ENCODE results near the gene RNF224. TPM values are rescaled to one million over a fixed set of nuclear protein-coding genes. Genes with fewer than 3 reads are reported as not detected.

RNF224 gene
- total and polyA plus RNA-seq, 12 donors: 0.14 TPM; not detected in 11

GRCh38 chr9:137198902-137199283 lies 28.4 kb upstream of the RNF224 start:
- no peaks in the 10 kb centered on the region for H3K27me3 ChIP-seq
- peaks cover 46 to 90% (median 72%) of the 10 kb centered on the region in 9 donors for H3K4me1 ChIP-seq
- ATAC-seq (no peak), DNase-seq (no peak)
- intact Hi-C loops (cut with DNase I): loop anchor here in 1 of 10 donors (5.0 kb wide), 1 partner anchor 533 kb away; no protein-coding TSS in a partner anchor
- no peaks in the 10 kb centered on the region for H3K9me3 ChIP-seq
- no peak for TF ChIP-seq CTCF (IDR thresholded peaks at IDR 0.05)
- H3K27ac ChIP-seq: peak overlapping the region in 7 of 10 donors; percentile 1 to 69 (median 44)
- H3K36me3 ChIP-seq: no peaks in the 10 kb centered on the region
- peak overlapping the region in 9 of 10 donors; percentile 44 to 84 (median 71) for H3K4me3 ChIP-seq
- 57 to 59% methylated on average over 11 of the region's 11 CpGs for WGBS, 2 donors

- WGBS, 2 donors: 5% methylated on average over 37 to 51 of the region's 51 CpGs
- Histone ChIP-seq H3K27me3 (no peaks in the 10 kb centered on the region), H3K36me3 (no peaks in the 10 kb centered on the region), H3K9me3 (no peaks in the 10 kb centered on the region), H3K4me1 (peaks cover 53 to 90% (median 79%) of the 10 kb centered on the region in 9 donors), H3K4me3 (peak overlapping the region; percentile 32 to 84 (median 62)), H3K27ac (peak overlapping the region in 7 of 10 donors; percentile 1 to 69 (median 44))
- TF ChIP-seq CTCF (IDR thresholded peaks at IDR 0.05): no peak
- no peak for ATAC-seq
- intact Hi-C loops (cut with DNase I): loop anchor here in 1 of 10 donors (2.0 to 5.0 kb wide), 2 partner anchors 23 to 533 kb away; partner anchors contain the start of gene RNF208
- DNase-seq: no peak
These were observed 27.7 kb upstream of the RNF224 start for GRCh38 chr9:137199411-137200121.

- TF ChIP-seq CTCF (IDR thresholded peaks at IDR 0.05): no peak
- intact Hi-C loops (cut with DNase I): loop anchor here in 1 of 10 donors (2.0 kb wide), 1 partner anchor 22 kb away; the partner anchor contains the start of gene RNF208
- no peaks in the 10 kb centered on the region for H3K36me3 ChIP-seq
- ATAC-seq (peak; percentile 95 to 99 (median 98)), DNase-seq (peak; percentile 99 to 100)
- WGBS, 2 donors: 0 to 1% methylated on average over 86 to 118 of the region's 118 CpGs
- H3K4me3 ChIP-seq: peak within 1 kb of the TSS; percentile 42 to 84 (median 72)
- H3K27me3 ChIP-seq: no peaks in the 10 kb centered on the region
- no peaks in the 10 kb centered on the region for H3K9me3 ChIP-seq
- peak within 1 kb of the TSS; percentile 48 to 96 (median 90) for H3K27ac ChIP-seq
- peaks cover 50 to 86% (median 76%) of the 10 kb centered on the region in 9 donors for H3K4me1 ChIP-seq
These were observed 26.7 kb upstream of the RNF224 start, which contains the start of gene TPRN for GRCh38 chr9:137200311-137201204. Gene TPRN, minus strand, starts transcription at chr9:137200741. Its CDS starts 30 bp downstream, at chr9:137200711.

Measured in heart right ventricle (tissue), 16 donors.